ENCODE measurements around the gene PARP14.

DNA sequence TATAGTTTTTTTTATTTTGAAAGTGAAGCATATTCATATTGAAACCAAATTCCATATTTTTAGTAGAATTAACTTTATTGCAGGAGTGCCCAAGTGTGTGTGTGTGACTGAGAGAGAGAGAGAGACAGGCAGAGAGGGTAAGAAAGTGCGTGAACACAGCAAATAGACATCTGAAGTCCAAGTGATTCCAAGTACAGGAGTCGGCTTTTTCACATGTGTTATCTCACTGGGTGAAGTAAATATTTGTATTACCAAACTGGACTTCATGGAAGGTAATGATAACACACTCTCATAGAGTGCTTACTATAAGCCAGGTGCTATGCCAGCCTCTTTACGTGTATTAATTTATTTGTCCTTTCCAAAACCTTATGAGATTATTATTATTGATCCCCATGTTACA, 12.0 kb downstream of the PARP14 start:
- TF ChIP-seq, protein P1, sequence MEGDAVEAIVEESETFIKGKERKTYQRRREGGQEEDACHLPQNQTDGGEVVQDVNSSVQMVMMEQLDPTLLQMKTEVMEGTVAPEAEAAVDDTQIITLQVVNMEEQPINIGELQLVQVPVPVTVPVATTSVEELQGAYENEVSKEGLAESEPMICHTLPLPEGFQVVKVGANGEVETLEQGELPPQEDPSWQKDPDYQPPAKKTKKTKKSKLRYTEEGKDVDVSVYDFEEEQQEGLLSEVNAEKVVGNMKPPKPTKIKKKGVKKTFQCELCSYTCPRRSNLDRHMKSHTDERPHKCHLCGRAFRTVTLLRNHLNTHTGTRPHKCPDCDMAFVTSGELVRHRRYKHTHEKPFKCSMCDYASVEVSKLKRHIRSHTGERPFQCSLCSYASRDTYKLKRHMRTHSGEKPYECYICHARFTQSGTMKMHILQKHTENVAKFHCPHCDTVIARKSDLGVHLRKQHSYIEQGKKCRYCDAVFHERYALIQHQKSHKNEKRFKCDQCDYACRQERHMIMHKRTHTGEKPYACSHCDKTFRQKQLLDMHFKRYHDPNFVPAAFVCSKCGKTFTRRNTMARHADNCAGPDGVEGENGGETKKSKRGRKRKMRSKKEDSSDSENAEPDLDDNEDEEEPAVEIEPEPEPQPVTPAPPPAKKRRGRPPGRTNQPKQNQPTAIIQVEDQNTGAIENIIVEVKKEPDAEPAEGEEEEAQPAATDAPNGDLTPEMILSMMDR (IDR thresholded peaks at IDR 0.05): no peak
- no peak for TF ChIP-seq POLR2A (IDR thresholded peaks at IDR 0.05)

All from Peyer's patch (tissue), 4 donors.